Keratinocyte (primary cell): ENCODE data around the gene FAAP20. TPM values are rescaled to one million over a fixed set of nuclear protein-coding genes. Genes with fewer than 3 reads are reported as not detected.

Experiments used
- DNase-seq: peaks from one replicate; pipeline ENCODE4 v3.0.0-alpha.2; 2011; ENCODE audit warnings: low read depth, missing footprints, low spot score
- FAIRE-seq: peaks from 2 replicates; lab custom pipeline; 2011; peaks lifted over from hg19 to GRCh38; lab: Jason Lieb, UNC
- H2AFZ ChIP-seq: 2 replicates; pipeline ENCODE4 v1.6.0; 2012; ENCODE audit warnings: low read length, control low read depth, inconsistent platforms; ENCODE audit not compliant: control insufficient read depth
- H3K27ac ChIP-seq: 2 replicates; pipeline ENCODE4 v1.5.1; 2011; ENCODE audit warnings: low read length; ENCODE audit not compliant: control insufficient read depth, insufficient read depth
- H3K27me3 ChIP-seq: 3 replicates; pipeline ENCODE4 v1.6.0; 2011; ENCODE audit warnings: low read length; ENCODE audit not compliant: control insufficient read depth, insufficient read depth; ENCODE audit errors: extremely low read depth
- H3K36me3 ChIP-seq, 2 experiments: 2 replicates in 1 of 2; 3 replicates in 1 of 2; pipeline ENCODE4 v1.5.1; 2011; ENCODE audit warnings: low read length in 2 of 2, mild to moderate bottlenecking in 1 of 2; ENCODE audit not compliant: control insufficient read depth in 2 of 2, insufficient read depth in 2 of 2; ENCODE audit errors: extremely low read depth in 1 of 2
- H3K4me1 ChIP-seq: 3 replicates; pipeline ENCODE4 v1.5.1; 2011; ENCODE audit warnings: low read length; ENCODE audit not compliant: control insufficient read depth, insufficient read depth; ENCODE audit errors: extremely low read depth
- H3K4me2 ChIP-seq: 3 replicates; pipeline ENCODE4 v1.6.0; 2011; ENCODE audit warnings: low read depth, low read length; ENCODE audit not compliant: control insufficient read depth, insufficient read depth; ENCODE audit errors: extremely low read depth
- H3K4me3 ChIP-seq, 3 experiments: fragments of 200-600 bp in 1 of 3; sonication (generic) in 1 of 3; 2 replicates in 2 of 3; 3 replicates in 1 of 3; pipeline ENCODE4 v1.5.1; 2011 to 2016; ENCODE audit warnings: low read length in 3 of 3, mild to moderate bottlenecking in 3 of 3, control low read depth in 2 of 3, inconsistent platforms in 1 of 3, low read depth in 1 of 3, mixed read lengths in 1 of 3, mixed run types in 1 of 3, moderate library complexity in 1 of 3; ENCODE audit not compliant: control insufficient read depth in 2 of 3, insufficient read depth in 2 of 3; ENCODE audit errors: extremely low read depth in 1 of 3
- H3K79me2 ChIP-seq: 2 replicates; pipeline ENCODE4 v1.6.0; 2012; ENCODE audit warnings: low read length; ENCODE audit not compliant: control insufficient read depth, insufficient read depth
- H3K9ac ChIP-seq: 3 replicates; pipeline ENCODE4 v1.6.0; 2011; ENCODE audit warnings: low read length; ENCODE audit not compliant: control insufficient read depth, insufficient read depth; ENCODE audit errors: extremely low read depth
- H3K9me1 ChIP-seq: 3 replicates; pipeline ENCODE4 v1.6.0; 2011; ENCODE audit warnings: low read length; ENCODE audit not compliant: control insufficient read depth, insufficient read depth; ENCODE audit errors: extremely low read depth
- H3K9me3 ChIP-seq: 2 replicates; pipeline ENCODE4 v1.5.1; 2012; ENCODE audit warnings: low read depth, low read length; ENCODE audit not compliant: control insufficient read depth
- H4K20me1 ChIP-seq: 3 replicates; pipeline ENCODE4 v1.6.0; 2011; ENCODE audit warnings: low read length; ENCODE audit not compliant: control insufficient read depth, insufficient read depth; ENCODE audit errors: extremely low read depth
- CTCF ChIP-seq, 3 experiments: IDR thresholded peaks in 1 of 3; conservative IDR thresholded peaks in 1 of 3; optimal IDR thresholded peaks in 1 of 3; 2 replicates in 2 of 3; 3 replicates in 1 of 3; pipeline versions ENCODE3 to v1.5.1; 2011; ENCODE audit warnings: low read length in 3 of 3, mild to moderate bottlenecking in 3 of 3, moderate library complexity in 2 of 3, control low read depth in 1 of 3, inconsistent platforms in 1 of 3; ENCODE audit not compliant: insufficient read depth in 2 of 3; ENCODE audit errors: extremely low read depth in 1 of 3
- EZH2 ChIP-seq: IDR thresholded peaks from one replicate; pipeline ENCODE4 v1.6.1; 2012; ENCODE audit warnings: inconsistent platforms, mild to moderate bottlenecking, low read length, moderate library complexity
- dilution Hi-C: fragments of 300-500 bp; cut with MboI; formaldehyde crosslinking; loops from one replicate; pipeline ENCODE4 v1.7.0; 2020; ENCODE audit warnings: low sequenced_read_pairs; ENCODE audit not compliant: extremely low pct_ligation_motif_present
- polyA plus RNA-seq, 5 experiments: library from polyadenylated mRNA; depleted of rRNA in 3 of 5; stranded (reverse) in 3 of 5; stranded (forward) in 1 of 5; unstranded in 1 of 5; fragments of >200 nt; gene quantifications; 1 replicate in 1 of 5; 2 replicates in 3 of 5; 3 replicates in 1 of 5; pipeline versions ENCODE4 v1.2.1 to v1.2.3, GENCODE V29; 2011 to 2012; ENCODE audit warnings: missing spikeins in 2 of 5, low read depth in 1 of 5, low replicate concordance in 1 of 5

The FAAP20 gene
- polyA plus RNA-seq, 1 donor (not counting 4 experiments of a cell fraction or from before 2014, with no cell fraction given): 7.3 TPM

GRCh38 chr1:2199042-2199810 is 4.7 kb upstream of the FAAP20 start:
- peak overlapping the region; percentile 88 for H3K4me2 ChIP-seq
- peak overlapping the region; percentile 96 for H2AFZ ChIP-seq
- DNase-seq: no peak
- H3K4me1 ChIP-seq: peaks cover 2% of the 10 kb centered on the region
- H3K79me2 ChIP-seq: no peaks in the 10 kb centered on the region
- FAIRE-seq: peak; percentile 46
- peak overlapping the region; percentile 40 to 86 (median 85) for H3K4me3 ChIP-seq
- H3K36me3 ChIP-seq: no peaks in the 10 kb centered on the region
- H3K27me3 ChIP-seq: no peaks in the 10 kb centered on the region
- dilution Hi-C loops: loop anchor here (10.0 kb wide), 1 partner anchor 76 kb away; no protein-coding TSS in a partner anchor
- H3K27ac ChIP-seq: peak overlapping the region; percentile 36
- TF ChIP-seq CTCF (optimal IDR thresholded peaks at IDR 0.05 in 1 of 3, IDR thresholded peaks at IDR 0.05 in 1 of 3, conservative IDR thresholded peaks at IDR 0.05 in 1 of 3; ENCODE audit: extremely low read depth in 1 of 3, insufficient read depth in 2 of 3, low read length in 3 of 3) (no peak), EZH2 (no peak)
- H3K9ac ChIP-seq: peak overlapping the region; percentile 78
- no peaks in the 10 kb centered on the region for H4K20me1 ChIP-seq
- H3K9me3 ChIP-seq: no peaks in the 10 kb centered on the region
- H3K9me1 ChIP-seq: no peaks in the 10 kb centered on the region

GRCh38 chr1:2198571-2198970 is 4.0 kb upstream of the FAAP20 start:
- H3K4me3 ChIP-seq: no peak overlapping the region
- H3K36me3 ChIP-seq: no peaks in the 10 kb centered on the region
- DNase-seq: no peak
- dilution Hi-C loops: loop anchor here (10.0 kb wide), 1 partner anchor 76 kb away; no protein-coding TSS in a partner anchor
- TF ChIP-seq EZH2 (no peak), CTCF (optimal IDR thresholded peaks at IDR 0.05 in 1 of 3, IDR thresholded peaks at IDR 0.05 in 1 of 3, conservative IDR thresholded peaks at IDR 0.05 in 1 of 3; ENCODE audit: extremely low read depth in 1 of 3, insufficient read depth in 2 of 3, low read length in 3 of 3) (no peak)
- FAIRE-seq: no peak
- peaks cover 7% of the 10 kb centered on the region for H3K4me1 ChIP-seq
- H3K27ac ChIP-seq: no peak overlapping the region
- peak overlapping the region; percentile 88 for H3K4me2 ChIP-seq
- no peak overlapping the region for H2AFZ ChIP-seq
- no peaks in the 10 kb centered on the region for H3K9me3 ChIP-seq
- no peaks in the 10 kb centered on the region for H3K27me3 ChIP-seq
- H3K9ac ChIP-seq: no peak overlapping the region
- H4K20me1 ChIP-seq: no peaks in the 10 kb centered on the region
- H3K79me2 ChIP-seq: peaks cover 2% of the 10 kb centered on the region
- H3K9me1 ChIP-seq: no peaks in the 10 kb centered on the region
